Activated naive CD8-positive, alpha-beta T cell treated with anti-CD3 and anti-CD28 coated beads, Interleukin-2, amount 50 U/mL, for 24 hours (primary cell): ENCODE measurements around the gene EEF2K.

Experiments used
- ATAC-seq: fragments of 150-1000 bp; cut with Tn5 transposase; one replicate; pipeline ENCODE4 v1.10.0; 2021
- DNase-seq: peaks from one replicate; pipeline ENCODE4 v3.0.0; 2021
- H3K27ac Mint-ChIP-seq: one replicate; pipeline ENCODE4 v1.8.0; 2021; ENCODE audit warnings: mild to moderate bottlenecking, mixed read lengths
- H3K27me3 Mint-ChIP-seq: one replicate; pipeline ENCODE4 v1.8.0; 2021; ENCODE audit warnings: mixed read lengths
- H3K36me3 Mint-ChIP-seq: one replicate; pipeline ENCODE4 v1.8.0; 2021; ENCODE audit warnings: low read depth, mixed read lengths
- H3K4me1 Mint-ChIP-seq: one replicate; pipeline ENCODE4 v1.8.0; 2021; ENCODE audit warnings: mixed read lengths
- H3K4me3 Mint-ChIP-seq: one replicate; pipeline ENCODE4 v1.8.0; 2021; ENCODE audit warnings: mild to moderate bottlenecking, moderate library complexity, mixed read lengths
- H3K9me3 Mint-ChIP-seq: one replicate; pipeline ENCODE4 v1.8.0; 2021; ENCODE audit warnings: mixed read lengths

The EEF2K gene

GRCh38 chr16:22315979-22316378 lies 109.9 kb downstream of the EEF2K start:
- Mint-ChIP-seq H3K4me1 (peaks cover 4% of the 10 kb centered on the region), H3K36me3 (peaks cover 44% of the 10 kb centered on the region), H3K9me3 (no peaks in the 10 kb centered on the region), H3K27me3 (no peaks in the 10 kb centered on the region), H3K4me3 (no peak overlapping the region), H3K27ac (no peak overlapping the region)
- DNase-seq (no peak), ATAC-seq (no peak)

- H3K9me3 Mint-ChIP-seq = no peaks in the 10 kb centered on the region
- peaks cover 48% of the 10 kb centered on the region for H3K36me3 Mint-ChIP-seq
- ATAC-seq = no peak
- no peaks in the 10 kb centered on the region for H3K27me3 Mint-ChIP-seq
- no peak overlapping the region for H3K4me3 Mint-ChIP-seq
- DNase-seq = no peak
- peaks cover 9% of the 10 kb centered on the region for H3K4me1 Mint-ChIP-seq
- no peak overlapping the region for H3K27ac Mint-ChIP-seq
Observed at GRCh38 chr16:22316411-22316811, 110.3 kb downstream of the EEF2K start.

GRCh38 chr16:22317001-22317530 lies 111.0 kb downstream of the EEF2K start:
- no peak for ATAC-seq
- Mint-ChIP-seq H3K4me1 (peaks cover 9% of the 10 kb centered on the region), H3K27ac (peak overlapping the region; percentile 4), H3K9me3 (no peaks in the 10 kb centered on the region), H3K4me3 (no peak overlapping the region), H3K36me3 (peaks cover 43% of the 10 kb centered on the region), H3K27me3 (no peaks in the 10 kb centered on the region)
- DNase-seq = no peak

DNA sequence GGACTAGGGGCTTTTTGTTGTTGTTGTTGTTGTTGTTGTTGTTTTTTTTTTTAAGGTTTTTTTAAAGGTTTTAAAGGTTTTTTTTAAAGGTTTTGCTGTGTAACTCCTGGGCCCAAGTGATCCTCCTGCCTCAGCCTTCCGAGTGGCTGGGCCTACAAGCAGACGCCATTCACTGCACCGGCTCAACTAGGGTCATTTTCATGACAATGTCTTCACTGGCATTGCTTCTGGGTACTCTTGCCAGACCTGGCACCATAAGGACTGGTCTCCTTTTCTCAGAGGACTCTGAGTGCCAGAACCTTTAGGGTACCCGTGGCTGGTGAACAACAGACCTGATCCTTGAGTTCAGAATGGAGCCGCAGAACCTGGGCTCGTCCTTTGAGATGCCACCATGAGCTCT lies 111.5 kb downstream of the EEF2K start:
- H3K27me3 Mint-ChIP-seq = no peaks in the 10 kb centered on the region
- H3K9me3 Mint-ChIP-seq = no peaks in the 10 kb centered on the region
- DNase-seq (no peak), ATAC-seq (no peak)
- peaks cover 42% of the 10 kb centered on the region for H3K36me3 Mint-ChIP-seq
- no peak overlapping the region for H3K4me3 Mint-ChIP-seq
- peaks cover 9% of the 10 kb centered on the region for H3K4me1 Mint-ChIP-seq
- H3K27ac Mint-ChIP-seq = peak overlapping the region; percentile 4

DNA sequence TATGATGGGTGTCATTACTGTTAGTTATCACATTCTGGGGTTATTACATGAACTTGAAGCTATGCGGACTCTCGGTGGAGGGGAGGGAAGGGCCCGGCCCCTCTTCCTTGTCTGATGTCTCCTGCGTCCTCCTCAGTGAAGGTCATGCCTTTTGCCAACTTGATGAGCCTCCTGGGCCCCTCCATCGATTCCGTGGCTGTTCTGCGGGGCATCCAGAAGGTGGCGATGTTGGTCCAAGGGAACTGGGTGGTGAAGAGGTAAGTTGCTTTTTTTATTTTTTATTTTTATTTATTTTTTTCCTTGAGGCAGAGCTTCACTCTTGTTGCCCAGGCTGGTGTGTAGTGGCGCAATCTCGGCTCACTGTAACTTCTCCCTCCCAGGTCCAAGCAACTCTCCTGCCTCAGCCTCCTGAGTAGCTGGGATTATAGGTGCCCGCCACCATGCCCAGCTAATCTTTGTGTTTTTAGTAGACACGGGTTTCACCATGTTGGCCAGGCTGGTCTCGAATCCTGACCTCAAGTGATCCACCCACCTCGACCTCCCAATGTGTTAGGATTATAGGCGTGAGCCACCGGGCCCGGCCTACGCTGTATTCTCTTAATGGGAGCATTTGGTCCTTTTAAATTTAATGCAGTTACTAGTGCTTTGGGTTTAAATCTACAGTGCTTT lies 112.7 kb downstream of the EEF2K start:
- Mint-ChIP-seq H3K36me3 (peaks cover 43% of the 10 kb centered on the region), H3K27me3 (no peaks in the 10 kb centered on the region), H3K4me3 (no peak overlapping the region), H3K4me1 (peaks cover 9% of the 10 kb centered on the region), H3K9me3 (no peaks in the 10 kb centered on the region), H3K27ac (no peak overlapping the region)
- ATAC-seq (no peak), DNase-seq (peak; percentile 69)

DNA sequence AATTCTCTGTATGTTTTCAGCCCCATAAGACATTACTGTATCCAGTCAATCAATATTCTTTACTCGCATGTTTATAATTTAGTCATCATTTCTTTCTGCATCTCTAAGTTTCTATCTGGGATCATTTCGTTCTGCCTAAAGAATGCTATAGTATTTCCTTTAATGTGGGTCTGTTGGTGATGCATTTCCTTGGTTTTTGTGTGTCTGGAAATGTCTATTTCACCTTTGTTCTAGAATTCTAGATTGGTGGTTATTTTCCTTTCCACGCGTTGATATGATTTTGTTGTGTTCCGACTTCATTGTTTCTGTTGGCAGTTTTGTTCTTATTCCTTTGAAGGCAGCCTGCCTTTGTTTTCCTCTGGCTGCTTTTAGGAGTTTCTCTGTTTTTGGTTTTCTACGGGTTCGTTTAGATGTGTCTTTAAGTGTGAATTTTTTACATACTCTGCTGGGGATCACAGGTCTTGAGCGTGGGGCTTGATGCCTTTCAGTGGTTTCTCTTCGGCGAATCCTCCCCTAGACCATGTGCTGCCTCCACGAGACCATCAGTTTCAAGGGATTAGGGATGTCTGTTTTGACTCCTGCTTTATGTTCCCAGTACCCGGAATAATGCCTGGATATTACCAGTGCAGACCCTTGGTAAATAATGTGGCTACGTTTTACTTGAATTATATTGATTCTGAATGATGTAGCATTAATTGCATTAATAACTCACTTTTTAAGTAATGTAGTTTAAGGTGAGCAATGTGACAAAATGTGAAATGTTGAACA lies 114.7 kb downstream of the EEF2K start:
- Mint-ChIP-seq H3K4me1 (peaks cover 9% of the 10 kb centered on the region), H3K27ac (peak overlapping the region; percentile 68), H3K9me3 (no peaks in the 10 kb centered on the region), H3K36me3 (peaks cover 43% of the 10 kb centered on the region), H3K4me3 (no peak overlapping the region), H3K27me3 (no peaks in the 10 kb centered on the region)
- ATAC-seq = no peak
- no peak for DNase-seq

GRCh38 chr16:22321340-22322001 lies 115.4 kb downstream of the EEF2K start:
- H3K36me3 Mint-ChIP-seq = peaks cover 41% of the 10 kb centered on the region
- ATAC-seq = peak; percentile 59
- peak; percentile 67 for DNase-seq
- no peaks in the 10 kb centered on the region for H3K27me3 Mint-ChIP-seq
- no peaks in the 10 kb centered on the region for H3K9me3 Mint-ChIP-seq
- peak overlapping the region; percentile 68 for H3K27ac Mint-ChIP-seq
- H3K4me3 Mint-ChIP-seq = no peak overlapping the region
- H3K4me1 Mint-ChIP-seq = peaks cover 9% of the 10 kb centered on the region

DNA sequence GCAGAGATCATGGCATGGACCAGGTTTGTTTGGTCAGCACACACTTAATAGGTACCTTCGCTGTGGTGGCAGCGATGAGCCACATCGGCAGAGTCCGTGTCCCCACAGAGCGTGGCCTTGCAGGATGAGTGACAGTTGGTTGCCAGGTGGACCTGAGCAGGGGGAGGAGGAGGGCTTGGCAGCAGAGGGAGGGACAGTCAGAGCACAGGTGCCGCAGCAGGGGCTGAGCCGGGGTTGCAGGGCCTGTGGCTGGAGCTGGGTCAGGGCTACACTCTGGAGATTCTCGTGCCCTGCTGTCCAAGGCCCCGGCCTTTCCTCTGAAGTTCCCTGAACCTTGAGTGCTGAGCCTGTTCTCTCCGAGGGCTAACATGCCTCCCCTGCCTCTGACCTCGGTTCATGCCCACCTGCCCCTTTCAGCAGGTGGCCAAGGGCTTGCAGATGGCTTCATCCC lies 116.0 kb downstream of the EEF2K start:
- H3K9me3 Mint-ChIP-seq = no peaks in the 10 kb centered on the region
- ATAC-seq (no peak), DNase-seq (no peak)
- no peak overlapping the region for H3K27ac Mint-ChIP-seq
- H3K36me3 Mint-ChIP-seq = peaks cover 45% of the 10 kb centered on the region
- H3K4me3 Mint-ChIP-seq = no peak overlapping the region
- H3K27me3 Mint-ChIP-seq = no peaks in the 10 kb centered on the region
- peaks cover 9% of the 10 kb centered on the region for H3K4me1 Mint-ChIP-seq

GRCh38 chr16:22322741-22323140 lies 116.7 kb downstream of the EEF2K start:
- ATAC-seq (no peak), DNase-seq (no peak)
- Mint-ChIP-seq H3K9me3 (no peaks in the 10 kb centered on the region), H3K27me3 (no peaks in the 10 kb centered on the region), H3K4me1 (peaks cover 9% of the 10 kb centered on the region), H3K27ac (no peak overlapping the region), H3K4me3 (no peak overlapping the region), H3K36me3 (peaks cover 44% of the 10 kb centered on the region)

DNA sequence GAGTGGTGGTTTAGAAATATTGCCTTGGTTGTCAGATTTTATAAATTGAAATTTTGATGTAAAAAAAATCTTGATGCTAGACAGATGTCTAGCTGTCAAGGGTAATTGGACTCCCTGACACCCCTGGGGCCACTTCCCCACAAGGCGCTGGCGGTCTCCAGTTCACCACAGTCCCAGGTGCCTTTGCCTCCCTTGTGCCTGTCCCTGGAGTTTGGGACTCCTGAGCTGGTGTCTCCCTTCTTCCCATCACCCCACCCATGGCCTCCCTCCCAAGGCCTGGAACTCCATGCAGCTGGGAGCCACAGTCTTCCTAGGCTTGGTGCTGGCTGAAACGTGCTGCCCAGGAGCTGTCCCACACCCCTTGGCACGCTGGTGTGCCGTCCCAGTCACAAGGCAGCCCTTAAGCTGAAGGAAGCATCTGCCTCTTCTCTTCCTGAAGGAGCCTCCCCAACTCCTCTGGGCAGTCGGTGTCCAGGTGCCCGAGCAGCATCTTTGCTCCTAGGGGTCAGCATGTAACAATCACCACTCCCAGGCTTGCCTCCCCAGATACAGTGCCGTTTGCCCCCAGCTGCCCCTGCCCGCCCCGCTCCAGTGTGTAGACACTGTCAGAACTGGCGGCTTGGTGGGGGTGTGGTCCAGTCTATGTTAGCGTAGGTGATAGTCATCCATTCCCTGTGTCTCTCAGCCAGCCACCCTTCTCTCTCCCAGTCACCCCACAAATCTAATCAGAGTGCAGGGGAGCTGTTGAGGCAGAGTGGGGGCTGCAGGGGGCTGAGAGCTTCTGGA lies 117.3 kb downstream of the EEF2K start:
- Mint-ChIP-seq H3K27ac (no peak overlapping the region), H3K27me3 (no peaks in the 10 kb centered on the region), H3K36me3 (peaks cover 43% of the 10 kb centered on the region), H3K4me1 (peaks cover 9% of the 10 kb centered on the region), H3K4me3 (no peak overlapping the region), H3K9me3 (no peaks in the 10 kb centered on the region)
- ATAC-seq (no peak), DNase-seq (no peak)

DNA sequence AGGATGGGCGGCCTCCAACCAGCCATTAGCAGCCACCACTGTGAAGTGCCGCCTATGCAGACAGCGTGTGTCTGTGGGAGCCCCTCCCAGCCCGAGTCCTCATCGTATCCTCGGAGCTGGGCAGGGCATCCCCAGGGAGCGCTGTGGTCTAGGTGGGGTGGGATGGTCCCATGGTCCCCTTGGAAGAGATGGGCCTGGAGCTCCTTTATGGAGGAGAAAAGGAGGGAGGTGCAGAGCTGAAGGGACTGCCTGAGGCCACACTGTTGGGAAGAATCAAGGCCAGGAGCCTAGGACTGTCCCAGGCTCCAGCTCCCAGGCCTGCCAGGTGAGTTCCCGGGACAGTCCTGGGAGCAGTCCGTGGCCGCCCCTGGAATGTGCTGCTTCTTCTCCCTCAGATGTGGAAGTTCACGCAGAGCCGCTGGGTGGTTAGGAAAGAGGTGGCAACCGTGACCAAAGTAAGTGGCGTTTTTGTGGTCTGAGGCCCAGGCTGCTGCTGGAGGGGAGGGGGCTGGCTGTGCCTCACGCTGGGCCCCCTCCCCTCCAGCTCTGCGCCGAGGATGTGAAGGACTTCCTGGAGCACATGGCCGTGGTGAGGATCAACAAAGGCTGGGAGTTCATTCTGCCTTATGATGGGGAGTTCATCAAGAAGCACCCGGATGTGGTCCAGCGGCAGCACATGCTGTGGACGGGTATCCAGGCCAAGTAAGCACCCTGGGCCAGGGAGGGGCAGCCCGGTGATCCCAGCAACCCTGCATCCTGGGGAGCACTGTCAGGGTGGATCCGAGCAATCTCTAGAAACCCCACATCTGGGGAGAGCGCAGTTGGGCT lies 118.1 kb downstream of the EEF2K start:
- H3K27me3 Mint-ChIP-seq = no peaks in the 10 kb centered on the region
- no peak overlapping the region for H3K4me3 Mint-ChIP-seq
- H3K4me1 Mint-ChIP-seq = peaks cover 9% of the 10 kb centered on the region
- DNase-seq = no peak
- no peaks in the 10 kb centered on the region for H3K9me3 Mint-ChIP-seq
- no peak for ATAC-seq
- no peak overlapping the region for H3K27ac Mint-ChIP-seq
- H3K36me3 Mint-ChIP-seq = peaks cover 46% of the 10 kb centered on the region

- DNase-seq (no peak), ATAC-seq (no peak)
- H3K4me3 Mint-ChIP-seq = no peak overlapping the region
- H3K27ac Mint-ChIP-seq = no peak overlapping the region
- H3K27me3 Mint-ChIP-seq = no peaks in the 10 kb centered on the region
- H3K36me3 Mint-ChIP-seq = peaks cover 49% of the 10 kb centered on the region
- no peaks in the 10 kb centered on the region for H3K9me3 Mint-ChIP-seq
- H3K4me1 Mint-ChIP-seq = peaks cover 9% of the 10 kb centered on the region
Observed at GRCh38 chr16:22324787-22325597, 118.9 kb downstream of the EEF2K start.
